Breast epithelium (tissue), 3 donors: Measurements from ENCODE around the gene ZNF467.

Experiments used
- POLR2A ChIP-seq: fragments of 450-650 bp; IDR thresholded peaks from one replicate; pipeline ENCODE4 v1.6.1; 2016; ENCODE audit warnings: antibody characterized with exemption, mild to moderate bottlenecking, moderate library complexity
- POLR2AphosphoS5 ChIP-seq, 3 donors: sonication (generic); formaldehyde crosslinking; IDR thresholded peaks; one replicate each; pipeline ENCODE4 v1.6.1; 2017; ENCODE audit warnings: antibody characterized with exemption in 3 of 3
- TF ChIP-seq, protein P1 (sequence below), 3 donors: fragments of 450-650 bp; IDR thresholded peaks; one replicate each; pipeline ENCODE4 v1.5.1; 2016 to 2017; ENCODE audit warnings: antibody characterized with exemption in 3 of 3, mild to moderate bottlenecking in 3 of 3, moderate library complexity in 3 of 3

DNA sequence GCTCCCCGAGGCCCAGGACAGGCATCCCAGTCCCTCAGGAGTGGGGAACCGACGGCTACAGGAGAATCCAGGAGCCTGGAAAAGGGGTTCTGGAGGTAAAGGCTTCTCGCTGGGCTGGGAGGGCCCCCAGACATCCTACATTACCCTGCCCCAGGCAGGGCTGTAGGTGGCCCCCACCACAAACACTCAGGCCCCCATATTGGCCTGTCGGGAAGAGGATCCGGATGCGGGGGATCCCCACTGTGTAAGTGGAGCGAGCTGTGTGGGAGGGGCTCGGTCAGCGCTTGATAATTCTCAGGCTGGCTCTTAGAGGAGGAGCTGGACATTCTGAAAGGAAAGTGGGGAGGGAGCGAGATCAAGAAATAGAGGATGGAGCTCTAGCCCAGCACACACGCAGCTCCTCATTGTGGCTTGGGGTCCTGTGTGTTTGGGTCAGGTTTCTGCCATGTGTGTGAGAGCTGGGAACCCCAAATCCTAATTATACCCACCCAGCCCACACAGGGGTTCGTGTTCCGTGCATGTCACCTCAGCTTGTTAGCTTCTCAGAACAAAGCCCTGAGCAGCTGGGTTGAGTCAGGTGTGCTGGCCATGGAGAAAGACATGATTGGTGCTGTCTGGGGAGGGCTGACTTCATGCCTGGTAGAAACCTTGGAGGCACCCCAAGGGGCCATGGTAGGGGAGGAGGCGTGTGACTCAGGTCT, 49.4 kb downstream of the ZNF467 start:
- TF ChIP-seq POLR2AphosphoS5 (IDR thresholded peaks at IDR 0.05): no peak
- TF ChIP-seq, protein P1, sequence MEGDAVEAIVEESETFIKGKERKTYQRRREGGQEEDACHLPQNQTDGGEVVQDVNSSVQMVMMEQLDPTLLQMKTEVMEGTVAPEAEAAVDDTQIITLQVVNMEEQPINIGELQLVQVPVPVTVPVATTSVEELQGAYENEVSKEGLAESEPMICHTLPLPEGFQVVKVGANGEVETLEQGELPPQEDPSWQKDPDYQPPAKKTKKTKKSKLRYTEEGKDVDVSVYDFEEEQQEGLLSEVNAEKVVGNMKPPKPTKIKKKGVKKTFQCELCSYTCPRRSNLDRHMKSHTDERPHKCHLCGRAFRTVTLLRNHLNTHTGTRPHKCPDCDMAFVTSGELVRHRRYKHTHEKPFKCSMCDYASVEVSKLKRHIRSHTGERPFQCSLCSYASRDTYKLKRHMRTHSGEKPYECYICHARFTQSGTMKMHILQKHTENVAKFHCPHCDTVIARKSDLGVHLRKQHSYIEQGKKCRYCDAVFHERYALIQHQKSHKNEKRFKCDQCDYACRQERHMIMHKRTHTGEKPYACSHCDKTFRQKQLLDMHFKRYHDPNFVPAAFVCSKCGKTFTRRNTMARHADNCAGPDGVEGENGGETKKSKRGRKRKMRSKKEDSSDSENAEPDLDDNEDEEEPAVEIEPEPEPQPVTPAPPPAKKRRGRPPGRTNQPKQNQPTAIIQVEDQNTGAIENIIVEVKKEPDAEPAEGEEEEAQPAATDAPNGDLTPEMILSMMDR (IDR thresholded peaks at IDR 0.05): no peak
- no peak for TF ChIP-seq POLR2A
